Glutamatergic neuron (in vitro differentiated cells): ENCODE measurements around the gene PCID2. TPM values are rescaled to one million over a fixed set of nuclear protein-coding genes. Genes with fewer than 3 reads are reported as not detected.
A peak's percentile ranks its signal among the peaks of the same experiment; 100 is the strongest.

Experiments used
- DNase-seq: peaks from one replicate; pipeline ENCODE4 v3.0.0; 2022
- H3K27ac Mint-ChIP-seq: one replicate; pipeline ENCODE4 v1.8.0; 2020; ENCODE audit warnings: mild to moderate bottlenecking, mixed read lengths, inconsistent platforms; ENCODE audit not compliant: unreplicated experiment
- H3K27me3 Mint-ChIP-seq: one replicate; pipeline ENCODE4 v1.8.0; 2020; ENCODE audit warnings: mild to moderate bottlenecking, moderate library complexity, mixed read lengths, inconsistent platforms; ENCODE audit not compliant: unreplicated experiment
- H3K36me3 Mint-ChIP-seq: one replicate; pipeline ENCODE4 v1.8.0; 2020; ENCODE audit warnings: mild to moderate bottlenecking, mixed read lengths, inconsistent platforms; ENCODE audit not compliant: unreplicated experiment
- H3K4me1 Mint-ChIP-seq: one replicate; pipeline ENCODE4 v1.8.0; 2020; ENCODE audit warnings: mild to moderate bottlenecking, low read depth, mixed read lengths, inconsistent platforms; ENCODE audit not compliant: unreplicated experiment
- H3K4me3 Mint-ChIP-seq: one replicate; pipeline ENCODE4 v1.8.0; 2020; ENCODE audit warnings: mild to moderate bottlenecking, mixed read lengths, inconsistent platforms; ENCODE audit not compliant: unreplicated experiment
- H3K9me3 Mint-ChIP-seq: one replicate; pipeline ENCODE4 v1.8.0; 2020; ENCODE audit warnings: mild to moderate bottlenecking, moderate library complexity, mixed read lengths, inconsistent platforms; ENCODE audit not compliant: unreplicated experiment
- CTCF ChIP-seq: fragments of 200-600 bp; sonication (generic); IDR thresholded peaks from one replicate; pipeline ENCODE4 v1.5.0; 2021; ENCODE audit not compliant: partially characterized antibody, unreplicated experiment
- total RNA-seq: library from RNA; stranded (reverse); fragmentation: NEBNext Ultra II Directional; extraction: Animal tissue kit (Norgen Biotek cat#: 25700); gene quantifications from one replicate; pipeline ENCODE4 v1.2.1, GENCODE V29; 2021; ENCODE audit not compliant: unreplicated experiment

PCID2 gene
- total RNA-seq, 1 donor from 2014 or later: 48.4 TPM

DNA sequence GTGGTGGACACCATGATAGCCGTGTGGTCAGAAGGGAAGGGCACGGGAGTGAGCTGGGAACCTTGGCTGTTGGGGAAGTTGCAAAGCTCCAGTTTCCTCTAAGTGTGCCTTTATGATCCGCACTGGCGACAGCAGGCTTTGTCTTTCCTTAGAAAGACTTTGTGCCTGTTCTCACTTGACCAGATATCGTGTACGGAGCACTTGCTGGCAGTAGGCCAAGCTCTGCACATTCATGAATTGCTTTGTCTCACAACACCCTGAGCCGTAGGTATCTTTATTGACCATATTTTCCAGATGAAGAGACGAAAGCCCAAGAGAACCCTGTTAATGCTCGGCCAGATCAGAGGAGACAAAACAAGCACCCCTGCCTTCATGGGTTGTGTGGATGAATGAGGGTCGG, 16.0 kb upstream of the PCID2 start:
- no peak overlapping the region for H3K4me3 Mint-ChIP-seq
- H3K4me1 Mint-ChIP-seq: peaks cover 20% of the 10 kb centered on the region
- no peaks in the 10 kb centered on the region for H3K36me3 Mint-ChIP-seq
- DNase-seq: no peak
- peaks cover 4% of the 10 kb centered on the region for H3K9me3 Mint-ChIP-seq
- peak overlapping the region; percentile 62 for H3K27ac Mint-ChIP-seq
- no peaks in the 10 kb centered on the region for H3K27me3 Mint-ChIP-seq
- no peak for TF ChIP-seq CTCF

GRCh38 chr13:113223070-113223469, 14.6 kb upstream of the PCID2 start:
- Mint-ChIP-seq H3K27ac (peak overlapping the region; percentile 33), H3K36me3 (no peaks in the 10 kb centered on the region), H3K4me1 (peaks cover 20% of the 10 kb centered on the region), H3K9me3 (peaks cover 4% of the 10 kb centered on the region), H3K27me3 (no peaks in the 10 kb centered on the region), H3K4me3 (no peak overlapping the region)
- no peak for DNase-seq
- no peak for TF ChIP-seq CTCF

GRCh38 chr13:113220877-113221276, 12.4 kb upstream of the PCID2 start:
- Mint-ChIP-seq H3K4me1 (peaks cover 23% of the 10 kb centered on the region), H3K27me3 (no peaks in the 10 kb centered on the region), H3K27ac (no peak overlapping the region), H3K4me3 (no peak overlapping the region), H3K9me3 (peaks cover 4% of the 10 kb centered on the region), H3K36me3 (no peaks in the 10 kb centered on the region)
- DNase-seq: no peak
- no peak for TF ChIP-seq CTCF

GRCh38 chr13:113220141-113220598, 11.7 kb upstream of the PCID2 start:
- Mint-ChIP-seq H3K36me3 (no peaks in the 10 kb centered on the region), H3K4me1 (peaks cover 23% of the 10 kb centered on the region), H3K4me3 (peak overlapping the region; percentile 0), H3K27ac (no peak overlapping the region), H3K27me3 (no peaks in the 10 kb centered on the region), H3K9me3 (peaks cover 4% of the 10 kb centered on the region)
- no peak for TF ChIP-seq CTCF
- DNase-seq: no peak

DNA sequence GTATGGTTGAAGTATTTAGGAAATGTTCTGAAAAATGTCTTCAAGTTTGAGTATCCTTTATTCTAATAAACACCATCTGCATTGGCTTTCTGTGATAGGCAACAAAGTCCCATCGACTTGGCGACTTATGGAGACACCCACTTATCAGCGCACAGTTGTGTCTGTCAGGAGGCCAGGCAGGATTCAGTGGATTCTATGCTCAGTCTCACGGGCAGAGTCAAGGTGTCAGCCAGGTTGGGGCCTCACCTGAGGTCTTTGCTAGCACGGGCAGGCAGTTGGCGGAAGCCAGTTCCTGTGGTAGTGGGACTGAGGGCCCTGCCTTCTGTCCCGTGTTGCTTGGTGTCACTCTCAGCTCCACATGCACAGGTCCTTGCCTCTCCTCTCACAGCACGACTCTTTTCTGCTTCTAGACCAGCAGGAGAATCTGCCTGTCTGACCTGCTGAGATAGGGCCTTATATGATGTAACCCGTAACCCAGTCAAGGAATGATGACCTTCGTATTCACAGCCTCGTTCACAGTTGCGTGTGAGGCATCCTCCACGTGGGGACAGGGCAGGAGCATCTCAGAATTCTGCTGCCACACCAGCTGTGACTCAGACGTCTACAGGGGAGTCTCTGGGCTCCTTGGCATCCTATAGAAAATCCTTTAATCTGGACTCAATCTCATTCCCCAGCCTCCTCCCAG, 10.9 kb upstream of the PCID2 start:
- Mint-ChIP-seq H3K36me3 (no peaks in the 10 kb centered on the region), H3K4me3 (peak overlapping the region; percentile 0), H3K4me1 (peaks cover 15% of the 10 kb centered on the region), H3K27ac (no peak overlapping the region), H3K9me3 (peaks cover 4% of the 10 kb centered on the region), H3K27me3 (no peaks in the 10 kb centered on the region)
- TF ChIP-seq CTCF: no peak
- DNase-seq: no peak
